Hematopoietic multipotent progenitor cell treated with erythropoietin and hydrocortisone succinate and interleukin-3 and kit ligand, for 8 days (in vitro differentiated cells): ENCODE measurements around the gene GRK2.

Source experiments
- DNase-seq: peaks from one replicate; pipeline ENCODE4 v3.0.0-alpha.2; 2015

The GRK2 gene

GRCh38 chr11:67283481-67283963 lies 17.2 kb downstream of the GRK2 start:
- no peak for DNase-seq

- no peak for DNase-seq
Observed at GRCh38 chr11:67284811-67285540, 18.7 kb downstream of the GRK2 start.

GRCh38 chr11:67285541-67286498 lies 19.5 kb downstream of the GRK2 start:
- DNase-seq, result no peak

- DNase-seq, result no peak
Observed at GRCh38 chr11:67286621-67287333, 20.5 kb downstream of the GRK2 start.

- DNase-seq, result no peak
Observed at GRCh38 chr11:67287355-67288197, 21.3 kb downstream of the GRK2 start.

GRCh38 chr11:67288198-67288451 lies 21.9 kb downstream of the GRK2 start:
- DNase-seq, result no peak

GRCh38 chr11:67288452-67289225 lies 22.4 kb downstream of the GRK2 start:
- DNase-seq, result peak; percentile 83

GRCh38 chr11:67289226-67289650 lies 23.0 kb downstream of the GRK2 start, which contains the start of gene ANKRD13D:
Gene ANKRD13D, plus strand, starts transcription at chr11:67289303. Its CDS starts 158 bp downstream, at chr11:67289461.
- DNase-seq, result no peak

GRCh38 chr11:67289651-67290479 lies 23.6 kb downstream of the GRK2 start:
- DNase-seq, result no peak

GRCh38 chr11:67290801-67291200 lies 24.5 kb downstream of the GRK2 start:
- DNase-seq, result no peak

GRCh38 chr11:67291481-67292381 lies 25.5 kb downstream of the GRK2 start:
- no peak for DNase-seq

GRCh38 chr11:67292671-67293070 lies 26.4 kb downstream of the GRK2 start:
- no peak for DNase-seq

GRCh38 chr11:67293090-67293489 lies 26.8 kb downstream of the GRK2 start:
- peak; percentile 41 for DNase-seq

- DNase-seq, result no peak
Observed at GRCh38 chr11:67295846-67296245, 29.6 kb downstream of the GRK2 start.

GRCh38 chr11:67298786-67299185 lies 32.5 kb downstream of the GRK2 start:
- no peak for DNase-seq

- DNase-seq, result no peak
Observed at GRCh38 chr11:67299471-67300191, 33.4 kb downstream of the GRK2 start.

- DNase-seq, result no peak
Observed at GRCh38 chr11:67300256-67300755, 34.0 kb downstream of the GRK2 start.

- no peak for DNase-seq
Observed at GRCh38 chr11:67300756-67301312, 34.6 kb downstream of the GRK2 start.
